HEK293 (cell line): ENCODE data around the gene RB1.

Source experiments
- CTCF ChIA-PET: fragments of 350-600 bp; formaldehyde crosslinking; extraction: SDS; loops from one replicate; lab custom pipeline; 2021; ENCODE audit warnings: antibody characterized with exemption; lab: Yijun Ruan, JAX
- POLR2A ChIA-PET: fragments of 300-600 bp; formaldehyde crosslinking; extraction: SDS; loops from one replicate; lab custom pipeline; 2020; ENCODE audit warnings: antibody characterized with exemption, inconsistent platforms; lab: Yijun Ruan, JAX
- H3K27ac ChIP-seq: fragments of 200-500 bp; sonication (Bioruptor generic); 2 replicates; pipeline ENCODE4 v1.5.1; 2014; ENCODE audit warnings: low read depth, low read length, control low read depth, inconsistent platforms; ENCODE audit errors: extremely low read depth
- H3K36me3 ChIP-seq, 2 experiments: fragments of 200-500 bp in 1 of 2; sonication (Bioruptor generic) in 1 of 2; 1 replicate in 1 of 2; 2 replicates in 1 of 2; pipeline ENCODE4 v1.5.1; 2014 to 2017; ENCODE audit warnings: inconsistent platforms in 2 of 2, low read length in 2 of 2; ENCODE audit not compliant: control insufficient read depth in 2 of 2, insufficient read depth in 1 of 2
- H3K4me1 ChIP-seq: fragments of 200-500 bp; sonication (Bioruptor generic); 2 replicates; pipeline ENCODE4 v1.5.1; 2014; ENCODE audit warnings: mild to moderate bottlenecking, low read length, inconsistent platforms; ENCODE audit not compliant: control insufficient read depth, insufficient read depth
- H3K4me3 ChIP-seq: 2 replicates; pipeline ENCODE4 v1.5.1; 2011; ENCODE audit warnings: low read depth, mild to moderate bottlenecking, control low read depth, low read length, moderate library complexity
- H3K9me3 ChIP-seq: fragments of 200-500 bp; sonication (Bioruptor generic); 2 replicates; pipeline ENCODE4 v1.5.1; 2014; ENCODE audit warnings: low read depth, low read length, inconsistent platforms; ENCODE audit not compliant: control insufficient read depth, insufficient read depth
- FEZF1 ChIP-seq: fragments of 450-650 bp; formaldehyde crosslinking; IDR thresholded peaks from 2 replicates; pipeline ENCODE4 v1.5.1; 2016; ENCODE audit warnings: missing biosample characterization, missing genetic modification characterization
- KLF8 ChIP-seq: fragments of 450-650 bp; formaldehyde crosslinking; IDR thresholded peaks from 2 replicates; pipeline ENCODE4 v1.5.1; 2016; ENCODE audit warnings: missing biosample characterization, missing genetic modification characterization
- MEIS1 ChIP-seq: sonication (generic); formaldehyde crosslinking; IDR thresholded peaks from 2 replicates; pipeline ENCODE4 v1.8.1; 2022; ENCODE audit warnings: missing genetic modification reagents, mild to moderate bottlenecking, borderline replicate concordance
- MZF1 ChIP-seq: fragments of 450-650 bp; formaldehyde crosslinking; IDR thresholded peaks from 2 replicates; pipeline ENCODE4 v1.5.1; 2017; ENCODE audit warnings: missing biosample characterization, missing genetic modification characterization, borderline replicate concordance
- PRDM1 ChIP-seq: fragments of 450-650 bp; formaldehyde crosslinking; IDR thresholded peaks from 2 replicates; pipeline ENCODE4; 2016; ENCODE audit warnings: missing biosample characterization, missing genetic modification characterization
- SCRT2 ChIP-seq: fragments of 450-650 bp; formaldehyde crosslinking; IDR thresholded peaks from 2 replicates; pipeline ENCODE4 v1.5.1; 2016; ENCODE audit warnings: missing biosample characterization, missing genetic modification characterization
- TRIM28 ChIP-seq: IDR thresholded peaks from 2 replicates; pipeline ENCODE4 v1.6.1; 2011; ENCODE audit warnings: low read length, control low read depth, borderline replicate concordance
- ZFHX2 ChIP-seq: fragments of 450-650 bp; formaldehyde crosslinking; conservative IDR thresholded peaks from 2 replicates; pipeline ENCODE4 v1.5.1; 2016; ENCODE audit warnings: missing biosample characterization, missing genetic modification characterization
- ZFP37 ChIP-seq: fragments of 450-650 bp; formaldehyde crosslinking; IDR thresholded peaks from 2 replicates; pipeline ENCODE4 v1.5.1; 2016; ENCODE audit warnings: missing biosample characterization, missing genetic modification characterization
- ZNF112 ChIP-seq: fragments of 450-650 bp; formaldehyde crosslinking; IDR thresholded peaks from 2 replicates; pipeline ENCODE4 v1.5.0; 2017; ENCODE audit warnings: missing biosample characterization, missing genetic modification characterization
- ZNF146 ChIP-seq: fragments of 450-650 bp; formaldehyde crosslinking; IDR thresholded peaks from 2 replicates; pipeline ENCODE4 v1.5.1; 2016; ENCODE audit warnings: missing biosample characterization, missing genetic modification characterization
- ZNF169 ChIP-seq: fragments of 450-650 bp; formaldehyde crosslinking; IDR thresholded peaks from 2 replicates; pipeline ENCODE4 v1.5.1; 2016; ENCODE audit warnings: missing biosample characterization, missing genetic modification characterization
- ZNF223 ChIP-seq: fragments of 450-650 bp; formaldehyde crosslinking; IDR thresholded peaks from 2 replicates; pipeline ENCODE4 v1.5.1; 2016; ENCODE audit warnings: missing biosample characterization, missing genetic modification characterization
- ZNF394 ChIP-seq: fragments of 450-650 bp; formaldehyde crosslinking; IDR thresholded peaks from 2 replicates; pipeline ENCODE4 v1.5.1; 2016; ENCODE audit warnings: missing biosample characterization, missing genetic modification characterization, mild to moderate bottlenecking, moderate library complexity, borderline replicate concordance
- ZNF423 ChIP-seq: fragments of 450-650 bp; formaldehyde crosslinking; IDR thresholded peaks from 2 replicates; pipeline ENCODE4 v1.5.1; 2016; ENCODE audit warnings: missing biosample characterization, missing genetic modification characterization
- ZNF433 ChIP-seq: fragments of 450-650 bp; formaldehyde crosslinking; IDR thresholded peaks from 2 replicates; pipeline ENCODE4 v1.5.1; 2016; ENCODE audit warnings: missing biosample characterization, missing genetic modification characterization, low read depth
- ZNF518A ChIP-seq: fragments of 450-650 bp; formaldehyde crosslinking; conservative IDR thresholded peaks from 2 replicates; pipeline ENCODE4 v1.5.1; 2016; ENCODE audit warnings: low read depth, missing biosample characterization, missing genetic modification characterization
- ZNF596 ChIP-seq: fragments of 450-650 bp; IDR thresholded peaks from 2 replicates; pipeline ENCODE4 v1.5.0; 2018; ENCODE audit warnings: missing biosample characterization, mild to moderate bottlenecking, missing genetic modification characterization, moderate library complexity
- ZNF624 ChIP-seq: fragments of 450-650 bp; formaldehyde crosslinking; IDR thresholded peaks from 2 replicates; pipeline ENCODE4 v1.5.1; 2017; ENCODE audit warnings: missing biosample characterization, missing genetic modification characterization
- ZNF639 ChIP-seq: fragments of 450-650 bp; formaldehyde crosslinking; IDR thresholded peaks from 2 replicates; pipeline ENCODE4 v1.5.1; 2016; ENCODE audit warnings: missing biosample characterization, missing genetic modification characterization
- ZNF664 ChIP-seq: fragments of 450-650 bp; formaldehyde crosslinking; IDR thresholded peaks from 2 replicates; pipeline ENCODE4 v1.5.1; 2016; ENCODE audit warnings: missing biosample characterization, missing genetic modification characterization
- ZSCAN4 ChIP-seq: fragments of 450-650 bp; formaldehyde crosslinking; IDR thresholded peaks from 2 replicates; pipeline ENCODE4 v1.5.1; 2017; ENCODE audit warnings: missing biosample characterization, missing genetic modification characterization
- TF ChIP-seq, protein P1 (sequence below): fragments of 450-650 bp; formaldehyde crosslinking; IDR thresholded peaks from 2 replicates; pipeline ENCODE4 v1.5.1; 2017; ENCODE audit warnings: missing biosample characterization, missing genetic modification characterization
- TF ChIP-seq, protein P2 (sequence below): fragments of 450-650 bp; formaldehyde crosslinking; IDR thresholded peaks from 2 replicates; pipeline ENCODE4 v1.5.1; 2017; ENCODE audit warnings: missing biosample characterization, missing genetic modification characterization
- TF ChIP-seq, protein P3 (sequence below): fragments of 450-650 bp; formaldehyde crosslinking; IDR thresholded peaks from 2 replicates; pipeline ENCODE4 v1.5.1; 2016; ENCODE audit warnings: missing biosample characterization, missing genetic modification characterization

RB1 gene

GRCh38 chr13:48492470-48493065, 189.0 kb downstream of the RB1 start (continued):
- no peak for TF ChIP-seq ZNF223 (tag by site-specific recombination)
- TF ChIP-seq ZNF433 (tag by site-specific recombination): no peak
- TF ChIP-seq ZNF664: no peak
- no peak for TF ChIP-seq MEIS1 (CRISPR knock-in tag)
- TF ChIP-seq PRDM1: no peak

DNA sequence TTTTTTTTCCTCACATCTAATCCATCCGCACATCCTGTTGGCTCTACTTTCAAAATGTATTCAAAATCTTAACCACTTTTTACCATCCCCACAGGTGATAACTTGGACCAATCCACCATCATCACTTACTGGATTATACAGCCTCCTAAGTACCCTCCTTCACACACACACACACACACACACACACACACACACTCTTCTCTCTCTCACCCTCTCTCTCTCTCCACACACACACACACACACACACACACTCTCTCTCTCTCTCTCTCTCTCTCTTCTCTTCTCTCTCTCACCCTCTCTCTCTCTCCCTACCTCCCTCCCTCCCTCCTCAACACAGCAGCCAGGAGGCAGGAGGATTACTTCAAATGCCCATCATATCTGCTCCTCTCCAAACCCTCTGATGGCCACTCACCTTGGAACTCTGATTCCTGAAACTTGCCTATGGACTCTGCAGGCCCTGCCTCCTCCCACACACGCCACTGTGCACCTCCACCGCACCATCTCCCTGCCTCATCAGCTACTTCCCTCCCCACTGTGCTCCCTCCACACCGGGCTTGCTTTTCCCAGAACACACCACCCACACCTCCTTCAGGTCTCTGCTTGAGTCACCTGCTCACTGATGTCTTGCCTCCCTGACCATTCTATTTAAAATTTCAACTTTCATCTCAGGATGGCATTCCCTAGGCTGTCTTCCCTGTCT, 189.7 kb downstream of the RB1 start:
- H3K36me3 ChIP-seq: no peaks in the 10 kb centered on the region
- ChIA-PET POLR2A (no interaction called here), CTCF (no interaction called here)
- H3K9me3 ChIP-seq: no peaks in the 10 kb centered on the region
- no peak overlapping the region for H3K4me3 ChIP-seq
- H3K27ac ChIP-seq: no peak overlapping the region
- H3K4me1 ChIP-seq: peaks cover 7% of the 10 kb centered on the region
- TF ChIP-seq, protein P1, sequence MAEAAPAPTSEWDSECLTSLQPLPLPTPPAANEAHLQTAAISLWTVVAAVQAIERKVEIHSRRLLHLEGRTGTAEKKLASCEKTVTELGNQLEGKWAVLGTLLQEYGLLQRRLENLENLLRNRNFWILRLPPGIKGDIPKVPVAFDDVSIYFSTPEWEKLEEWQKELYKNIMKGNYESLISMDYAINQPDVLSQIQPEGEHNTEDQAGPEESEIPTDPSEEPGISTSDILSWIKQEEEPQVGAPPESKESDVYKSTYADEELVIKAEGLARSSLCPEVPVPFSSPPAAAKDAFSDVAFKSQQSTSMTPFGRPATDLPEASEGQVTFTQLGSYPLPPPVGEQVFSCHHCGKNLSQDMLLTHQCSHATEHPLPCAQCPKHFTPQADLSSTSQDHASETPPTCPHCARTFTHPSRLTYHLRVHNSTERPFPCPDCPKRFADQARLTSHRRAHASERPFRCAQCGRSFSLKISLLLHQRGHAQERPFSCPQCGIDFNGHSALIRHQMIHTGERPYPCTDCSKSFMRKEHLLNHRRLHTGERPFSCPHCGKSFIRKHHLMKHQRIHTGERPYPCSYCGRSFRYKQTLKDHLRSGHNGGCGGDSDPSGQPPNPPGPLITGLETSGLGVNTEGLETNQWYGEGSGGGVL: peak; percentile 68
- TF ChIP-seq ZNF596: peak; percentile 86
- TF ChIP-seq ZNF639 (tag by site-specific recombination): no peak
- no peak for TF ChIP-seq FEZF1 (tag by site-specific recombination)
- no peak for TF ChIP-seq ZNF664
- peak; percentile 45; the same call in 1 of the 2 replicates for TF ChIP-seq ZNF394 (tag by site-specific recombination)
- peak; percentile 91 for TF ChIP-seq ZFHX2
- TF ChIP-seq, protein P2, sequence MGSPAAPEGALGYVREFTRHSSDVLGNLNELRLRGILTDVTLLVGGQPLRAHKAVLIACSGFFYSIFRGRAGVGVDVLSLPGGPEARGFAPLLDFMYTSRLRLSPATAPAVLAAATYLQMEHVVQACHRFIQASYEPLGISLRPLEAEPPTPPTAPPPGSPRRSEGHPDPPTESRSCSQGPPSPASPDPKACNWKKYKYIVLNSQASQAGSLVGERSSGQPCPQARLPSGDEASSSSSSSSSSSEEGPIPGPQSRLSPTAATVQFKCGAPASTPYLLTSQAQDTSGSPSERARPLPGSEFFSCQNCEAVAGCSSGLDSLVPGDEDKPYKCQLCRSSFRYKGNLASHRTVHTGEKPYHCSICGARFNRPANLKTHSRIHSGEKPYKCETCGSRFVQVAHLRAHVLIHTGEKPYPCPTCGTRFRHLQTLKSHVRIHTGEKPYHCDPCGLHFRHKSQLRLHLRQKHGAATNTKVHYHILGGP (tag by site-specific recombination): no peak
- no peak for TF ChIP-seq ZFP37
- TF ChIP-seq ZNF146 (tag by site-specific recombination): no peak
- TF ChIP-seq ZNF112 (tag by site-specific recombination): no peak
- TF ChIP-seq SCRT2: no peak
- TF ChIP-seq ZNF169 (tag by site-specific recombination): no peak
- TF ChIP-seq, protein P3, sequence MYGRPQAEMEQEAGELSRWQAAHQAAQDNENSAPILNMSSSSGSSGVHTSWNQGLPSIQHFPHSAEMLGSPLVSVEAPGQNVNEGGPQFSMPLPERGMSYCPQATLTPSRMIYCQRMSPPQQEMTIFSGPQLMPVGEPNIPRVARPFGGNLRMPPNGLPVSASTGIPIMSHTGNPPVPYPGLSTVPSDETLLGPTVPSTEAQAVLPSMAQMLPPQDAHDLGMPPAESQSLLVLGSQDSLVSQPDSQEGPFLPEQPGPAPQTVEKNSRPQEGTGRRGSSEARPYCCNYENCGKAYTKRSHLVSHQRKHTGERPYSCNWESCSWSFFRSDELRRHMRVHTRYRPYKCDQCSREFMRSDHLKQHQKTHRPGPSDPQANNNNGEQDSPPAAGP (tag by site-specific recombination): no peak
- no peak for TF ChIP-seq MZF1 (tag by site-specific recombination)
- no peak for TF ChIP-seq ZNF624 (tag by site-specific recombination)
- TF ChIP-seq ZNF518A (tag by site-specific recombination): no peak
- TF ChIP-seq KLF8: no peak
- TF ChIP-seq ZSCAN4 (tag by site-specific recombination): peak; percentile 95
- TF ChIP-seq ZNF423 (tag by site-specific recombination): no peak
- no peak for TF ChIP-seq TRIM28
